H1 (cell line): ENCODE data around the gene ARMC10.

Experiments used
- CBX8 ChIP-seq: fragments of 300-800, 300-1000 bp; sonication (generic); IDR thresholded peaks from 2 replicates; pipeline ENCODE4 v1.7.1; 2016; ENCODE audit warnings: low read depth, low read length, borderline replicate concordance
- CHD2 ChIP-seq: IDR thresholded peaks from 2 replicates; pipeline ENCODE4 v1.6.1; 2012; ENCODE audit warnings: low read length, improper control_type of control experiment
- CTCF ChIP-seq, 3 experiments: IDR thresholded peaks; 1 replicate in 2 of 3; 2 replicates in 1 of 3; pipeline versions ENCODE4 v1.5.1 to v1.6.1; 2011; ENCODE audit warnings: low read length in 3 of 3, mild to moderate bottlenecking in 3 of 3, inconsistent platforms in 2 of 3, low read depth in 1 of 3, moderate library complexity in 1 of 3; ENCODE audit not compliant: insufficient read depth in 1 of 3; ENCODE audit errors: control extremely low read depth in 1 of 3
- EP300 ChIP-seq, 2 experiments: IDR thresholded peaks; 1 replicate in 1 of 2; 2 replicates in 1 of 2; pipeline ENCODE4 v1.6.1; 2011 to 2012; ENCODE audit warnings: low read depth in 2 of 2, low read length in 2 of 2, mild to moderate bottlenecking in 2 of 2, borderline replicate concordance in 1 of 2, inconsistent platforms in 1 of 2, moderate library complexity in 1 of 2
- GABPA ChIP-seq: IDR thresholded peaks from 2 replicates; pipeline ENCODE4 v1.6.1; 2011; ENCODE audit warnings: mild to moderate bottlenecking, low read length, moderate library complexity, borderline replicate concordance; ENCODE audit not compliant: insufficient read depth
- KDM1A ChIP-seq: fragments of 200-600, 300-600 bp; sonication (generic); IDR thresholded peaks from 2 replicates; pipeline ENCODE4 v1.7.1; 2016; ENCODE audit warnings: mild to moderate bottlenecking, low read length, borderline replicate concordance
- POLR2A ChIP-seq, 2 experiments: IDR thresholded peaks; 1 replicate in 1 of 2; 2 replicates in 1 of 2; pipeline ENCODE4 v1.6.1; 2011; ENCODE audit warnings: low read depth in 2 of 2, low read length in 2 of 2, mild to moderate bottlenecking in 2 of 2; ENCODE audit errors: control extremely low read depth in 1 of 2
- POLR2AphosphoS5 ChIP-seq: IDR thresholded peaks from 2 replicates; pipeline ENCODE4 v1.6.1; 2011; ENCODE audit warnings: low read depth, low read length
- RNF2 ChIP-seq: fragments of 200-900, 300-1000 bp; sonication (generic); IDR thresholded peaks from 2 replicates; pipeline ENCODE4 v1.7.1; 2016; ENCODE audit warnings: borderline replicate concordance, low read depth, mild to moderate bottlenecking, antibody characterized with exemption, low read length; ENCODE audit not compliant: poor library complexity, severe bottlenecking; ENCODE audit errors: missing control alignments
- SIN3A ChIP-seq, 2 experiments: IDR thresholded peaks in 1 of 2; conservative IDR thresholded peaks in 1 of 2; 2 replicates each; pipeline ENCODE4 v1.6.1; 2011 to 2012; ENCODE audit warnings: low read length in 2 of 2, improper control_type of control experiment in 1 of 2, low read depth in 1 of 2, mild to moderate bottlenecking in 1 of 2

- TF ChIP-seq POLR2AphosphoS5 (no peak), POLR2A (IDR thresholded peaks at IDR 0.05; ENCODE audit: control extremely low read depth in 1 of 2, low read depth in 2 of 2, low read length in 2 of 2) (no peak), EP300 (IDR thresholded peaks at IDR 0.05; ENCODE audit: borderline replicate concordance in 1 of 2, low read depth in 2 of 2, low read length in 2 of 2) (no peak), GABPA (no peak), CTCF (IDR thresholded peaks at IDR 0.05; ENCODE audit: control extremely low read depth in 1 of 3, insufficient read depth in 1 of 3, low read depth in 1 of 3, low read length in 3 of 3) (no peak), RNF2 (no peak), CHD2 (no peak), CBX8 (no peak), KDM1A (no peak), SIN3A (conservative IDR thresholded peaks at IDR 0.05 in 1 of 2, IDR thresholded peaks at IDR 0.05 in 1 of 2; ENCODE audit: low read depth in 1 of 2, low read length in 2 of 2) (no peak)
These were observed 49.6 kb upstream of the ARMC10 start for GRCh38 chr7:103025341-103025740.
